SKM-1 (cell line): ENCODE measurements around the gene RTN3.
"Not testable (repeated sequence)": the region's sequence is repeated elsewhere in the genome, so short reads cannot be mapped to it uniquely, and the experiment has no call there.

ENCODE experiments used
- DNase-seq: peaks from one replicate; lab custom pipeline; 2025; ENCODE audit not compliant: unreplicated experiment; lab: John Stamatoyannopoulos, UW

RTN3 gene

DNA sequence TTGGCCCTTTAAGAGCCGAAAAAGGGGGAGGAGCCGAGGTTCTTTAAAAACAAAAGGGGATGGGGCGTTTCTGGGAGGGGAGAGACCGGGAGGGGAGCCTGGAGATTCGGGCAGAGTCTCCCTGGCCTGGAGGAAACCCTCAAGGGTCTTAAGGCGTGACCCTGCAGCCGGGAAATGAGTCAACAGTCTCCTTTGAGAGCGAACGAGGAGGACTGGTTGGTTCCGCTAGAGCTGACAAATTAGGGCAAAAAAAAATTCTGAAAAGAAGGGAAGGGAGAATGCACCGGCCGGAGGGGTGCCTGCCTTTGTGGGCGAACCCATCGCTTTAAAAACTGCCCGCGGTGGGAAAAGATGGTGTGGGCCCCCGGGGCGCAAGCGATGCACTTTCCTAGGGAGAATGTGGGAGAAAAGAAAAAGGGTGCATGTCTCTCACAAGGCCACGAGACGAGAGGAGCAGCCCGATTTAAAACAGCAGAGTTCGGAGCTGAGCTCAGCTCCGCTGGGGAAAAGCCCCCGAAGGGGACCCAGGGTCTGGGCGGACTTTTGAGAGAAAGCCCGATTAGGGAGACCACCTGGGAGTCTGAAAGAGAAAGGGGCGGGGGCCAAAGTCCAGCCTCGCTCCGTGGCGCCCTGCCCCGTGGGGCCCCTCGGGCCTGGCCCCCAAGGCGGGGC is 86.4 kb downstream of the RTN3 start:
- DNase-seq = peak; percentile 50

- DNase-seq = peak; percentile 60
Observed at GRCh38 chr11:63768237-63769041, 87.1 kb downstream of the RTN3 start, which contains the start of gene ZFTA. Gene ZFTA (minus strand): TSS chr11:63768775. CDS start chr11:63768622, 153 bp downstream.

- DNase-seq = no peak
Observed at GRCh38 chr11:63769042-63769713, 87.9 kb downstream of the RTN3 start.

DNA sequence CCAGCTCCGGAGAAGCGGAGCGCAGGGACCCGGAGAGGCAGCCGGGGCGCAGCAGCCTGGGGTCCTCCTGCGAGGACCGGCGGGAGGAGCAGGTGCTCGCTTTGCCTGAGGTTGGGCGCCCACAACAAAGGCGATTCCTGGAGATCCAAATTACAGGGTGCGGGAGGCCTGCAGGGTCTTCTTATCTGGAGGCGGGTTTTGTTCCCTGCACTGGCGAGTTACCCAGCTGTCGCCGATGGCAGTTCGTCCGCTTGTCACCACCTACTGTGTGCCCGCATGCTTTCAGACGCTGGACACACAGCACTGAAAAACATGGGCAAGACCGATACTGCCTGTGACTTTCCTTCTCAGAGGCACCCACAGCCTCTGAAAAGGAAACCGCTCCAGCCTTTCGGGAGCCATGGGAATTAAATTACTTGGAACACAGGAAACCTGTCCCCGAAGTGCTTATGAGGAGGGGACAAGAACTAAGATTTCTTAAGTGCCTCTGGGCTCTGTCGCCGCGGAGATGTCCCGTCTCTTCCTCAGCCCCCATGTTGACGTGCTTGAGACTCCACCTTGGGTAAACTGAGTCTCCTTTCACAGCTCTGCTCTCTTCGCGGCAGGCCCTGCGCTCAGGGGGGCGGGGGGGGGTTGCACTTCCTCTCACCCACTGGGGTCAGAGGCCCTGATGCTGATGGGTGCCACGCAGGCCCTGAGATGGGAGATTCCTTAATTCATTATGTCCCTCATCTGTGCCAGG is 88.6 kb downstream of the RTN3 start:
- DNase-seq = no peak

DNA sequence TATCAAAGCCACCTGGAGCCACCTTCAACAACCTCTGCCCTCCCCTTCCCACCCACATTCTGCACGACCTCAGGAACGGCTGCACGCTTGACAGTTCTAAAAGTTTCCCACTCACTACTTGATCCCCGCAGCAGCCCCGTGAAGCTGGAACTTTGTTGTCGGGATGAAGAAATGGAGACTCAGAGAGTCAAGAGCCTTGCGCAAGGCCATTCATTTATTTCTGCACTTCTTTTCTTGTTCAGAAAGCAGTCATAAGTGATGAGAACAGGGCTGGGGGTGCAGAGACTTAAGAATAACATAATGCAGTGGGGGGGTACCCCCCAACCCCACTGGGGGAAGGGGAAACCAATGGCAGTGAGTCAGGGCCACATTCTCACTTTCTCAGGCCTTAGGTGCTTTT is 89.5 kb downstream of the RTN3 start:
- no peak for DNase-seq

DNA sequence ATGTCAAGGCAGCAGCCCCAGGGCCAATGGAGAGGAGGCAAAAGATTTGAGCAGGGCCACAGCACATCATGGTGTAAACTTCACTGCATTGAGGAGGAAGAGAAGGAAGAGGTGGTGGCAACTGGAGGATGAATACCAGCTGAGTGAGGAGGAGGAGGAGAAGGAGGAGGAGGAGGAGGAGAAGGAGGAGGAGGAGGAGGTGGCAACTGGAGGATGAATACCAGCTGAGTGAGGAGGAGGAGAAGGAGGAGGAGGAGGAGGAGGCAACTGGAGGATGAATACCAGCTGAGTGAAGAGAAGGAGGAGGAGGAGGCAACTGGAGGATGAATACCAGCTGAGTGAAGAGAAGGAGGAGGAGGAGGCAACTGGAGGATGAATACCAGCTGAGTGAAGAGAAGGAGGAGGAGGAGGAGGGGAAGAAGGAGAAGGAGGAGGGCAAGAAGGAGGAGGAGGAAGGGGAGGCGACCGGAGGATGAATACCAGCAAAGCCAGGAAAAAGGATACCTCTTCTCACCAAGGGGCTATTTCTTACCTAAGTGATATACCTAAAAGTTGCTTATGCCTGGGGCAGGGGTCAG is 90.5 kb downstream of the RTN3 start:
- not testable (repeated sequence) for DNase-seq

DNA sequence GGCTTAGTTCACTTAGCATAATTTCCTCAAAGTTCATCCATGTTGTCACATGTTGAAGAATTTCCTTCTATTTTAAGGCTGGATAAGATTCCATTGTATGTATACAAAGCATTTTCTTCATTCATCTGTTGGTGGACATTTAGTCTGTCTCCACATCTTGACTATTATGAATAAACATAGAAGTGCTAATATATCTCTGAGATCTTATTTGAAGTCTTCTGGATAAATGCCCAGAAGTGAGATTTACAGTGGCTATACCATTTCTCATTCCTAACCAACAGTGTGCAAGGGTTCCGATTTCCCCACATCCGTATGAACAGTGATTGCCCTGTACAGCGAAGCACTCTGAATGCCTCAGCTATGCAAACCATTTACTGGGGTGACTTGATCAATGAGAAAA is 93.9 kb downstream of the RTN3 start:
- no peak for DNase-seq

DNA sequence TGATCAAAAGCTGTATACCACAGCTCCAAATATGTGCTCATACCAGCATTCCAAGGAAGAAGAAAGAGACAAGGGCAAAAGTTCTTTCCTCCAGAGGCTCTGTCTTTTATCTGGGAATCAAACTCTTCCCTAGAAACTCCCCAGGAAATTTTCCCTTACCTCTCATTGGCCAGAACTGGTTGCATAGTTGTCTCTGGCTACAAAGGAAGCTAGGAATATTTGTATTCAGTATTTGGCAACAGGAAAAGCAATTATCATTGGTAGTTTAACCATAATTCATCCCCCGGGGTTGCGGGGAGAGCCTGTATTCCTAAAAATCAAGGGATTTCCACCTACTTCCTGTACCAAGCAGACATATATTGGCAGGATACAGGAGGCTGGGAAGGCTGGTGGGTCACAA is 97.7 kb downstream of the RTN3 start:
- no peak for DNase-seq

- DNase-seq = no peak
Observed at GRCh38 chr11:63782749-63783148, 101.4 kb downstream of the RTN3 start.

- DNase-seq = no peak
Observed at GRCh38 chr11:63783925-63784592, 102.8 kb downstream of the RTN3 start.

GRCh38 chr11:63785823-63786222 is 104.5 kb downstream of the RTN3 start:
- DNase-seq = no peak

DNA sequence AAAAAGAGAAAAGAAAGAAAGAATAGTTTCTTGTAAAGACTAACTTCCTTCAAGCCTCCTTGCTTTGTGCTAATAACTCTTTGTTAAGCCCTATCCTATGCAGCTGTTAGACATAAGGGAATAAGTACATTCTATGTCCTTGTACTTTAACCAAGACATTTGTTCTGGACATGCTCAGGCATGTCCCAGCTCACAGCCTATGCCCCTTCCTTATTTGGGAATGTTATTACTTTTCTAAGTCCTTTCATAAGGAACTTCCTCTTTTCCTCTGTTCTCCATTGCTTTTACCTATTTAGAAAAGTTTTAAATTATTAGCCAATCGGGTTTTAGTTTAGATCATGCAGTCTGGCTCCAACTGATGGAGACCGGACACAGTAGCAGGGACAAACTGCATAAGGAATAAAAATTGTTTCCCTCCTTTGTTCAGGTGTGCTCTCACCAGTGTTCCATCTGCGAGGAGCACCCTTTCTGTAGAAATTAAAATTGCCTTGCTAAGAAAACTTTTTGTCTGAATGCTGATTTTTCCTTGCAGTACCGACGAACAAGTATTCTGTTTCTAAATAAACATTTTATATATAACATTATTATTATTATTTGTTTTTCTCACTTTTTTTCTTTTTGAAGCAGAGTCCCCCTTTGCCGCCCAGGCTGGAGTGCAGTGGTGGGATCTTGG is 110.3 kb downstream of the RTN3 start:
- DNase-seq = no peak

DNA sequence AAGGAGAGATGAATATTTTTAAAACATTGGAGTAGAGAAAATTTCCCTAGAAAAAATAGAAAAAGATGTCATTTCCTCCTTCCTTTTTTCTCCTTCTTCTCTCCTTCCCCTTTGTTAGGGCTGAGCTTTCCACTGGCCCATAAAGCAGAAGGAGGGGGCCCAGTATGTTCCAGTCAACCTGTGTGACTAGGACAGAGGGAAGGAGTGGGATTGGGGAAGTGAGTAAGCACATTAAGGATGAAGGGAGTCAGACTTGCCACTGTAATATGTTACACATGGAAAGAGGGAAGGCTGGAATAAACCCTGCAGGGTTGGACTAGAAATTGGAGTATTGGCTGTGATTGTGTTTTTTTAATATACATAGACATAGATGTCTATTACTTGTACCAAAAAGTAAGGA is 111.9 kb downstream of the RTN3 start:
- DNase-seq = no peak

DNA sequence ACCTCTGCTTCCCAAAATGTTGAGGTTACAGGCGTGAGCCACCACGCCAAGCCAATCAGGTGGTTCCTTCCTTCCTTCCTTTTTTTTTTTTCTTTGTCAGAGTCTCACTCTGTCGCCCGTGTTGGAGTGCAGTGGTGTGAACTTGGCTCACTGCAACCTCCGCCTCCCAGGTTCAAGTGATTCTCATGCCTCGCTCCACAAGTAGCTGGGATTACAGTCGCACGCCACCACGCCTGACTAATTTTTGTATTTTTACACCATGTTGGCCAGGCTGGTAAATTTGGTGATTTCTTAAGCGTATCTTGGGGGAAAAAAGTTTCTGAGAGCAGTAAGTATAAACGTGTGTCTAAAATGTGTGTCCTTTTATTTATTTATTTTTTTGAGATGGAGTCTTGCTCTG is 113.8 kb downstream of the RTN3 start:
- no peak for DNase-seq

- DNase-seq = no peak
Observed at GRCh38 chr11:63800921-63801320, 119.6 kb downstream of the RTN3 start.

DNA sequence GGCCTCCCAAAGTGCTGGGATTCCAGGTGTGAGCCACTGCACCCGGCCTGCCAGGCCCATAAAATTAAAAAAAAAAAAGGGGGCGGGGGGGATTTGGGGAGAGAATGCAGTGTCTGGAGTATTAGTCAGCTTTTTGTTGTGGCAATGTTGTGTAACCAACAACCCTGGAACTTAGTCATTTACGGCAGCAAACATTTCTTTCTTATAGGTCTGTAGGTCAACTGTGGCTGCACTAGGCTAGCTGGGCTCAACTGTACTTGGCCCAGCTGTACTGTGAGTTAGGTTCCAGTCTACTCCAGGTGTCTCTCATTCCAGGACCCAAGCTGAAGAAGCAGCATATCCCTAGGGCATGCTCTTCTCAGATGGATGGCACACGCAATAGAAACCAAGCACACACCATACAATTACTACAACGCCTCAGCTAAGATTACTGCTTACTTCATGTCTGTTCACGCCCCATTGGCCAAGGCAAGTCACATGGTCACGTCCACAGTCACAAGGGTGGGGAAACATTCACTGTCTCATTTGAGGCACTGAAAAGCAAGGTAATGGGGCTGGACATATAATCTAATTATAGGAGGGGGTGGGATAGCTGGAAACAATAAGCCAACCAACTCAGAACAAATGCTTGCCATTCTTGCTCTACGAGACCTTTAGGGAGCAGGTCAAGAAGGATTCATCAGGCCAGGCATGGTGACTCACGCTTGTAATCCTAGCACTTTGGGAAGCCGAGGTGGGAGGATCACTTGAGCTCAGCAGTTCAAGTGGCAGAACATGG is 121.5 kb downstream of the RTN3 start:
- DNase-seq = no peak

GRCh38 chr11:63804259-63804658 is 123.0 kb downstream of the RTN3 start:
- DNase-seq = no peak

GRCh38 chr11:63805844-63806415 is 124.6 kb downstream of the RTN3 start:
- no peak for DNase-seq
